Activated CD4-positive, alpha-beta T cell treated with anti-CD3 and anti-CD28 coated beads, Interleukin-2, amount 50 U/mL, for 16 hours (primary cell): ENCODE results near the gene ROBO1.
"Not testable (repeated sequence)": the region's sequence is repeated elsewhere in the genome, so short reads cannot be mapped to it uniquely, and the experiment has no call there.

Experiments used
- DNase-seq: peaks from one replicate; pipeline ENCODE4 v3.0.0-alpha.2; 2020

Gene ROBO1

GRCh38 chr3:79366414-79366813, 401.4 kb downstream of the ROBO1 start:
- DNase-seq = no peak

- no peak for DNase-seq
These were observed 403.0 kb downstream of the ROBO1 start for GRCh38 chr3:79364784-79365183.

GRCh38 chr3:79362571-79363270, 405.1 kb downstream of the ROBO1 start:
- no peak for DNase-seq

- DNase-seq = peak; percentile 25
These were observed 405.9 kb downstream of the ROBO1 start for GRCh38 chr3:79361748-79362378.

GRCh38 chr3:79358327-79358726, 409.5 kb downstream of the ROBO1 start:
- DNase-seq = no peak

- no peak for DNase-seq
These were observed 413.6 kb downstream of the ROBO1 start for GRCh38 chr3:79354179-79354688.

GRCh38 chr3:79351699-79352098, 416.1 kb downstream of the ROBO1 start:
- DNase-seq = no peak

GRCh38 chr3:79344876-79345871, 422.6 kb downstream of the ROBO1 start:
- DNase-seq = no peak

- no peak for DNase-seq
These were observed 425.8 kb downstream of the ROBO1 start for GRCh38 chr3:79341961-79342360.

GRCh38 chr3:79339846-79340245, 428.0 kb downstream of the ROBO1 start:
- DNase-seq = no peak

GRCh38 chr3:79337798-79338197, 430.0 kb downstream of the ROBO1 start:
- DNase-seq = no peak

GRCh38 chr3:79329154-79329553, 438.6 kb downstream of the ROBO1 start:
- no peak for DNase-seq

GRCh38 chr3:79326642-79327041, 441.2 kb downstream of the ROBO1 start:
- DNase-seq = no peak

GRCh38 chr3:79325833-79326383, 441.9 kb downstream of the ROBO1 start:
- not testable (repeated sequence) for DNase-seq

- DNase-seq = no peak
These were observed 450.0 kb downstream of the ROBO1 start for GRCh38 chr3:79317551-79318518.

GRCh38 chr3:79314962-79315361, 452.8 kb downstream of the ROBO1 start:
- no peak for DNase-seq

GRCh38 chr3:79314544-79314943, 453.3 kb downstream of the ROBO1 start:
- no peak for DNase-seq

- DNase-seq = no peak
These were observed 457.8 kb downstream of the ROBO1 start for GRCh38 chr3:79310016-79310415.

- DNase-seq = no peak
These were observed 460.7 kb downstream of the ROBO1 start for GRCh38 chr3:79306934-79307570.

- not testable (repeated sequence) for DNase-seq
These were observed 467.7 kb downstream of the ROBO1 start for GRCh38 chr3:79299949-79300635.
